Posterior cingulate gyrus (tissue), 11 donors: ENCODE data around the gene DIO2.

Source experiments
- DNase-seq, 10 donors: peaks; one replicate each; pipeline versions ENCODE4 v3.0.0 to v3.0.0-alpha.2; 2020 to 2021; ENCODE audit warnings: mixed read lengths in 3 of 10
- intact Hi-C: fragments of 100-400 bp; cut with DNase I; formaldehyde crosslinking; loops from one replicate; pipeline ENCODE4 v1.15.1; 2023

Gene DIO2

DNA sequence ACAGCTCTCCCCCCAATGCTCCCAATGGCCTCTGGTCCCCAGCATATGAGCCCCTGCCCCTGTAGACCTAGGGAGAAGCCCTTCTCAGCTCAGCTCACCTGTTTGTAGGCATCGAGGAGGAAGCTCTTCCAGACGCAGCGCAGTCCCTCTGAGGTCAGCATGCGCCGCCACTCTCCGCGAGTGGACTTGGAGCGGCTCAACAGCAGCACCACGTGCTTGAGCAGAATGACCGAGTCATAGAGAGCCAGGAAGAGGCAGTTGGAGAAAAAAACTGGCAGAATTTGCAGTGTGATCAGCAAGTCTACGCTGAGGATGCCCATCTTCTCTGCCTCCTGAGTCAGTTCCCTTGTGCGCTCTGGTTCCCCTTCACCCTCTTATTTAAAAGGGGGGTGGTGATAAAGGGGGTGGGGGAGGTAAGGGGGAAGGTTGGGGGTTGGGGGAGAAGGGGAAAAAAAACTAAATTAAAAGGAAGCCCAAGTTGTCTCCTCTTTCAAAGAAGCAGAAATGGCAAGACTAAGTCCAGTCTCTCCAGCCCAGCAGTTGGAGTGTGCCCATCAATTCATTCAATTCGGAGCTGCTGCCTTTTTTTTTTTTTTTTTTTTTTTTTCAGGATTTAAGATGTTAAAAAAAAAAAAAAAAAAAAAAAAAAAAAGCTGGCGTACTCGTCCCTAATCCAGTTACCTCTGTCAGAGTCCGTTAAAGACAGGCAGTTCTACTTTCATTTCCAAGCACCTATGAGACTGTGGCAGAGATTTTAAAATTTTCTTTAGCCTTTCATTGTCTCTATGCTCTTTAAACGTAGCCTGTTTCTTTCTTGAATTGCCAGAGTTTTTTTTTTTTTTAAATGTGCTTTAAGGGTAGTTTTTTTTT, at the start of gene DIO2:
Gene DIO2 (minus strand): TSS at position 352 of the 870 bp plus-strand sequence. CDS start 32 bp downstream, at position 320.
- DNase-seq: peak; percentile 37 to 94 (median 62)
- intact Hi-C loops: loop anchor here (10.0 kb wide), 1 partner anchor 633 kb away; no protein-coding TSS in a partner anchor

GRCh38 chr14:80260645-80261044, 49.3 kb upstream of the DIO2 start:
- intact Hi-C loops: no loop called here
- DNase-seq: no peak

DNA sequence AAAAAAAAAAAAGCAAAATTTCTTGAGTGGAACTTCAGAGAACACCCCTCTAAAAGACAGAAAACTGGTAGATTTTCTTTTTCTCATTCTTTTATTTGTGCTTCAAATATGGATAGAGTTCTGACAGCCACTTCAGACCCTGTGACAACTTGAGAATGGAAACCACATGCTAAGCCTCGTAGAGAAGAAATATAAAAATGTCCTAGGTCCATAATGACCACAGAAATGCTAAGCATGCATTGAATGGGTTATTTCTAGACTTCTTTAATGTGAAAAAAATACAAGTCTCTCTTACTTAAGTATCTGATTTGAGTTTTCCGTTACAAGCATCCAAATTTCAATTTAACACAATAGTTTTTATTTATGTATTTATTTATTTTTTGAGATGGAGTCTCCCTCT, 28.3 kb upstream of the DIO2 start:
- no peak for DNase-seq
- intact Hi-C loops: no loop called here

DNA sequence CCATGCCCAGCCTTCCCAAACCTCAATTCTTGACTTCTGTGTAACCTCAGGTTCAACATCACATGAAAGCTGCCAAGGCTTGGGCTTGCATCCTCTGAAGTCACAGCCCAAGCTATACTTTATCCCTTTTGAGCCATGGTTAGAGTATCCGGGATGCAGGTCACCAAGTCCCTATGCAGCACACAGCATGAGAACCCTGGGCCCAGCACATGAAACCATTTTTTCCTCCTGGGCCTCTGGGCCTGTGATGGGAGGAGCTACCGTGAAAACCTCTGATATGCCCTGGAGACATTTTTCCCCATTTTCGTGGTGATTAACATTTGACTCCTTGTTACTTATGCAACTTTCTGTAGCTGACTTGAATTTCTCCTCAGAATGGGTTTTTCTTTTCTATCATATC, 25.8 kb upstream of the DIO2 start:
- intact Hi-C loops: no loop called here
- DNase-seq: no peak

DNA sequence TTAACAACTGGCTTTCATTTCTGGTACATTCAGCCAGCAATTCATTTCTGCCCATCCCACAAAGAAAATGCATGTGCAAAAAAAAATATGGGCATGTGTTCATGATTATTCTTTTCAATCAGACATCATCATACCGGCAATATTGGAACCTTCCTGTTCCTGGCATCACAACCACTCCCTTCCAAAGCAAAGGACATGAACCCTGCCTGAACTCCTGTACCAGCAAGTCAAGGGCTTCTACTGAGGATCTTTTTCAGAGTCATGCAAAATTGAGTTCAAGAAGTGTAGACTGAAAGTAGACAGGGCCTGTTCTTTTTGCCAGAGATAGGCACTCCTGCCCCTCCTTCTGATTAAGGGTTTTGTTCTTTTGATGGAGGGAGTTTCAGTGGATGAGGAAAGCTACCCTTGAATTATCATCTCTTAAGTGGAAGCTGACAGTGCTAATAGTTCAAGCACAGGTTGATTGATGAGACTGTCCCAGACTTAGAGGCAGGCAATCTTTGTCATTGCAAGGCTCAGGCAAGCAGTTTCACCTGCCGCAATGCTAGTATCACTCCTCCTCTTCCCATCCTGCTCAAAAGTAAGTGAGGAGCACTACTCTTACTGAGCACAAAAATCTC, 22.3 kb upstream of the DIO2 start:
- no peak for DNase-seq
- intact Hi-C loops: no loop called here

- intact Hi-C loops: no loop called here
- DNase-seq: no peak
Measured at GRCh38 chr14:80231702-80232101, 20.4 kb upstream of the DIO2 start.

- intact Hi-C loops: no loop called here
- DNase-seq: no peak
Measured at GRCh38 chr14:80223696-80224465, 12.6 kb upstream of the DIO2 start.

GRCh38 chr14:80216818-80217217, 5.5 kb upstream of the DIO2 start:
- no peak for DNase-seq
- intact Hi-C loops: loop anchor here (10.0 kb wide), 1 partner anchor 628 kb away; no protein-coding TSS in a partner anchor

GRCh38 chr14:80215756-80216581, 4.7 kb upstream of the DIO2 start:
- DNase-seq: no peak
- intact Hi-C loops: loop anchor here (10.0 kb wide), 1 partner anchor 629 kb away; no protein-coding TSS in a partner anchor

- intact Hi-C loops: loop anchor here (10.0 kb wide), 1 partner anchor 630 kb away; no protein-coding TSS in a partner anchor
- DNase-seq: no peak
Measured at GRCh38 chr14:80215081-80215480, 3.8 kb upstream of the DIO2 start.

- no peak for DNase-seq
- intact Hi-C loops: loop anchor here (10.0 kb wide), 1 partner anchor 631 kb away; no protein-coding TSS in a partner anchor
Measured at GRCh38 chr14:80213602-80214001, 2.3 kb upstream of the DIO2 start.

GRCh38 chr14:80212023-80212397, 706 bp upstream of the DIO2 start:
- intact Hi-C loops: loop anchor here (10.0 kb wide), 1 partner anchor 633 kb away; no protein-coding TSS in a partner anchor
- no peak for DNase-seq

DNA sequence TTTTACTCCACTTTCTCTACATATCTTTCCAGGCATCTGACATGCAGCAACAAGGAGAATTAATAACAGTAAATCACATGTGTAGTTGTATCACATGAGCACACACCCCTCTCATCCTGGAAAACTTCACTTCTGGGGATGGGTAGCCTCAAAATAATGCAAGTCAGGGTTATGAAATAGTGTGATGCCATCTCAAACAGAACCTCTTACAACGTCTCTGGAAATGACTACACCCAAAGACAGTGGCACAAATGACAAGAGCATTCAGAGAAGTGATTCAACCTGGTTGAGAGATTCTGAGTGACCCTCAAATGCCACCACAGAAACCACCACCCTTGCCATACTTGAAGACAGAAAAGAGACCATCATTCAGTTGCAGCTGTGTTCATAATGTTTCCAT, 2.8 kb downstream of the DIO2 start:
- no peak for DNase-seq
- intact Hi-C loops: loop anchor here (5.0 kb wide), 1 partner anchor 151 kb away; no protein-coding TSS in a partner anchor

DNA sequence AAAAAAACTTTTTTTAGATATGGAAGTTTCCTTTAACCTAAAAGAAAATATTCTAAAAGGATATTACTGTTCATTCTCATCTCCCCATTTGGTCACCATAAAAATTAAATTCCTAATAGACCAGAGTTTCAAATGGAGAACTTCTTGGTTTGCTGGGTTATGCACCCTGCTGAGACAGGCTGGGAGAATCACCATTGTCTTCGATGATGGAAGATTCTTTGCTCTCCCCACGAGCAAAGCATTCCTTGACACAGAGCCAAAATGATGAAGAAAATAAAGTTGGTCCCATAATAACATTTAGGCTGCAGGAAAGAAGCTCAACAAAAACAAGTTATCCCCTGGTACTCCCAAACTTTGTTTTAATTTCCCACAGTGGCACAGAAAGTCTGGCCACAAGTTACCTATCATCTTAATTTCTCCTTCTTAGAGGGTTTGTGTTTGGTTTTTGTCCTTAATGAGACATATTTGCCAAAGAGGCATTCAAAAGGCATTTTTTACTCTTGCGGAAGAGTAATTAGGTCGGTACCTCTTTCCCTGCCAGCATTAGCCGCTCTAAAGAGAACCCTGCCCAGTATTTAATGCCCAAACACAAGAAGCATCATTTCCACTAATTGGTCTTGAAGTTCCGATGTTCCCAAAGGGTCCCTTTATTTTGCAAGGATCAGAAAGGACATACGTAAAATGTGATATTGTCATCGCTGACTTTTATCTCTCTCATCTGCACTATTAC, 4.8 kb downstream of the DIO2 start:
- no peak for DNase-seq
- intact Hi-C loops: loop anchor here (5.0 kb wide), 1 partner anchor 149 kb away; no protein-coding TSS in a partner anchor

GRCh38 chr14:80202888-80203562, 8.3 kb downstream of the DIO2 start:
- peak in 1 of 10 donors; percentile 34 for DNase-seq
- intact Hi-C loops: no loop called here

- no peak for DNase-seq
- intact Hi-C loops: no loop called here
Measured at GRCh38 chr14:80200093-80200492, 11.2 kb downstream of the DIO2 start.

DNA sequence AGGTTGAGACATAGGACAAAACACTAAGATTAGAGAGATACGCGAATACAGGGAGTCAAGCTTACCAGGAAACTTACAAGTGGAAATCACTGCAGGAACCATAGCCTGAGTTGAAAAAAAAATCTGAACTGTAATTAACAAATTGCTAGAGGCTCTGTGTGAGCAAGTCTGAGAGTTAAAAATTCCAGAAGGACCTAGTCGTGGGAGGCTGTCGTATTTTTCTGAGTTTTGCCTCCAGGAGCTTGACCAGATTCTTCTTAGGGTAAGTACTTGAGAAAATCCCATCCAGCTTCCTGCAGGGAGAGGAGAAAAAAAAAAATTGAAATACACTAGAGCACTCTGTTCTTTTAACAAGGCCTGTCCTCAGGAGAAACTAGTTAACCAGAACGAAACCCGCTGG, 22.7 kb downstream of the DIO2 start:
- no peak for DNase-seq
- intact Hi-C loops: no loop called here

DNA sequence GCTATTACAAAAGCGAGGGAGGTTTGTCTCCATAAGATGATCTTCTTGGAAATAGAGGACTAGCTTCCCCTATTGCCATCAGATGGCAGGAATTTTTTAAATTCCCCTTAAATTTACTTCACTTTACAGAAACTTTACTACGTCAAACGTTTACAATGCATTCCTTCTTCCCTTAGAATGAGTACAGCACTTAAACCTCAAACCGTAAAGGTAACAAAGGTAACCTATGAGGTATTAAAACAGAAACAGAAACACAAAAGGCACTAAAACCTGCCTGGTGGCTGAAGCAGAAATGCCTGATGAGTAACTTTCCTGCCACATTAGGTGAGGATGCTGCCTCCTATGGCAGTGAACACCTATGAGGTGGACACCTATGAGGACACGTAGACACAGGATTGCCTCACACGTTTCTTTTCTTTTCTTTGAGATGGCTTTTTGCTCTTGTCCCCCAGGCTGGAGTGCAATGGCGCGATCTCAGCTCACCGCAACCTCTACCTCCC, 25.0 kb downstream of the DIO2 start:
- intact Hi-C loops: no loop called here
- no peak for DNase-seq
